ENCODE measurements around the gene CDT1.
"Not testable (repeated sequence)": the region's sequence is repeated elsewhere in the genome, so short reads cannot be mapped to it uniquely, and the experiment has no call there.

Gene CDT1

DNA sequence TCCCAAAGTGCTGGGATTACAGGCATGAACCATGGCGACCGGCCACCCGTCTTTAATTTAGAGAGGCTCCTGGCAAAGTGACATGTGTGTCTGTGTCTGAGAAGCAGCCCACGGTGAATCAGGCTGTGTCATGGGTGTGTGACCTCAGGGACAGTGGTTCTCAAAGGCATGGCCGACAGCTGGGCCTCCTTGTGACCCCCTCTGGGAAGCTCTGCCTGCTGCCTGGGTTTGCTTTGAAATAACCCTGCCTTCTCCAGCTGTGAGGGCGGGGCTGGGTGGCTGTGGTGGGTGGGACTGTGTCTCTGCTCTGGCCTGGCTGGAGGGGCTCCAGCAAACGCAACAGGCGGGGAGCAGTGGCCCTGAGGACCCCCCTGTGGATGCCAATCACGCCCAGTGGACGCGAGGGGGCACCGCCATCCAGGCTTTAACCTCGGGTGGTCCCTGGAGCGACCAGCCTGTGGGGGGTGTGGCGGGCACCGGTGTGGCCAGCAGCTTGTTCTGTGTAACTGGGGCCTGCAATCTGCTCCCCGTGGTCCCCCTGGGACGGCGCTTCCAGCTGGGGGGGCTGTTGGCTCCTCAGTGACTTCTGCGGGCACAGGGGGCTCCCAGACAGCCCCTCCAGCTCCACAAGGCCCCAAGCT lies 16.9 kb downstream of the CDT1 start:
- no peak for FAIRE-seq

DNA sequence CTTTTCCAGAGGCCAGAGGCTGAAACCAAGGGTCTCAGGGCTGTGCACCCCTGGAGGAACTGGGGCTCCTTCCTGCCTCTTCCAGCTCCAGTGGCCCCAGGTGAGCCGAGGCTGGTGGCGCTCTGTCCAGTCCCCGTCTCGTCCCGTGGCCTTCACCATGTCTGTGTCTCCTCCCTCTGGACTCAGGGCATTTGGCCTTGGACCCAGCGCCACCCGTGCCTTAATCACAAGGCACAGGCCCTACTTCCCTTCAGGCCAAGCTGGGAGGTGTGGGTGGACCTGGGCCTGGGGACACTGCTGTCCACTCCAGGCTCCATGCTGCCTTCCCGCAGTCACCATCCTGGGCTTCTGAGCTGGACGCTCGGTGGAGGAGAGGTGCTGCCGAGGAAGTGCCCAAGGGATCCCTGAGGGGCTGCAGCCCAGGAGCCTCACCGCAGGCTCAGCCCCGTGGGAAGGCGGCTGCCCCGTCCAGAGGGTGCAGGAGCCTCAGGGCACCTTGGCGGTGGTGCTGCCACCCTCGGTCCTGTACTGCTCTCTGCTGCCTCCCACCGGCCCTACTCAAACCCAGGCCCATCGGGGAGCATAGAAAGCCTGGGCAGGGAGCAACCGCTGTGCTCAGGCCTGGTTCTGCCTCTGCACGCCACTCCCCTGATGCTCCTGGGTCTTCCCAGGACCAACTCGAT lies 17.7 kb downstream of the CDT1 start:
- no peak for FAIRE-seq

DNA sequence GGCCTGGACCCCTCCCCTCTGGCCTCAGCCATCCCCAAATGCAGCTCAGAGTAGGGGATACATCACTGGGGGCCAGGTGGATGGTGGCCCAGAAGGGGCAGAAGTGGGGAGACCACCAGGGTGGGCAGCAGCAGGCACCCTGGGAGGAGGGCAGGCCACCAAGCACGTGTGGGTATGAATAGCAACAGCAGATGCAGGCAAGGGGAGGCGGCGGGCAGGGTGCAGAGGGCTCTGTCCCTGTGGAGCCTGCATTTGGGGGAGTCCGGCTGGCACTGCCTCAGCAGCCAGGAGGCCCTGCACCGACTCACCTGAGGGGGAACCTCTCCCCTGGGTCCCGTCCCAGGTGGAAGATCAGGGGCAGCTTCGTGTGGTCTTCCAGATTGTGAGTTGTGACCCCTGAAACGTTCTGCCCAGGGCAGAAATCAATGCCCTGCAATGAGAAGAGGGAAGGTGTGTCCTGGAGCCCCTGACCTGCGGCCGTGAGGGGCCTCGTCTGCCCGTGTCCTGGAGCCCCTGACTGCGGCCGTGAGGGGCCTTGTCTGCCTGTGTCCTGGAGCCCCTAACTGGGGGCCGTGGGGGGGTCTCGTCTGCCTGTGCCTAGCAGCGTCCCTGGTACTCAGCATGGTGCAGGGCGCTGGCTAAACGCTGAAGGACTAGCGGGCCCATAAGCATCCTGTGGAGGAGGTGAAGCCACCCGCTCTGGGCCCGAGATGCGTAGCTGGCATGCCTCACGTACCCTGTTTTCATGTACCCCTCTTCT lies 18.9 kb downstream of the CDT1 start:
- no peak for FAIRE-seq

DNA sequence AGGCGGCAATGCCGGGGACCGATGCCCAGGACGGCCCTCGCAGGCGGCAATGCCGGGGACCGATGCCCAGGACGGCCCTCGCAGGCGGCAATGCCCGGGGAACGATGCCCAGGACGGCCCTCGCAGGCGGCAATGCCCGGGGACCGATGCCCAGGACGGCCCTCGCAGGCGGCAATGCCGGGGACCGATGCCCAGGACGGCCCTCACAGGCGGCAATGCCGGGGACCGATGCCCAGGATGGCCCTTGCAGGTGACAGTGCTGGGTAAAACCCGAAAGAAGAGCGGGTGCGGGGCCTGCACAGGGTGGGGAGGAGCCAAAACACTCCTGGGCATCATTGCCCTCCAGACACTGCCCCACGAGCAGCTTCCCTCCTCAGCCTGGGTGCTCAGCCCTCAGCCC lies 20.1 kb downstream of the CDT1 start:
- FAIRE-seq = not testable (repeated sequence)

DNA sequence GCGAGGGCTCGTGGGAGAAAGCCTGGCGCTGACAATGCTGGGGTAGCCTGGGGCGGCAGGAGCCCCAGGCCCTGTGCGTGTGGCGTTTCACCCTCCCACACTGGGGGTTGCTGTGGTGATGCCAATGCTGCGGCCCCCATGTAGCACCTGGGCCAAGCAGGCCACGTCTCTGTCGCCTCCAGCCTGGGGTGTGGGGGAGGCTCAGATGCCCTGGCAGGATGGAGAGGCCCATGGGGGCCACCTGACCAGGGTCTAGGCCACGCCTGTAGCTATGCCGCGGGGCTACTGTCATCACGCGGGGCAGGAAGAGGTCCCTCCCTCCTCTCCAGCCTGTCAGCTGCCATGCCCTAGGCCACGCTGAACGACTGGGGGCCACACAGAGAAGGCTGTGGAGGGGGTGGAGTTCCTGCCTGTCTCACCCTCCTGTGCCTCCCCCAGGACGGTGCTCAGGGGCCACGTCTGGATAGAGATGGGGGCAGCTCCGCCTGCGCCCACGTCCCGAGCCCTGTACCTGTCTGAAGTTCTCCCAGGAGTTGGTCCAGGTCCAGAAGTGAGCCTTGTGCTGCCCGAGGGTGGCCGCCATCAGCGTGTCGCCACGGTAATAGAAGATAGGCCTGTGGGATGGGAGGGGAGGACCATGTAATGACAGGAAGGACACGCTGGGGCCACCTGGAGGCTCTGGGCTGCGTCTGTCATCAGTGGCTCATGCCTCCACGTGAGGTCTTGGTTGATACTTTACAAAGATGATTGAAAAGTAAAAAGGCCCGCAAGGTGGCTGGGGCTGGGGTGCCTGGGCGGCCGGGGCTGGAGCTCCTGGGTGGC lies 20.9 kb downstream of the CDT1 start:
- FAIRE-seq = no peak

DNA sequence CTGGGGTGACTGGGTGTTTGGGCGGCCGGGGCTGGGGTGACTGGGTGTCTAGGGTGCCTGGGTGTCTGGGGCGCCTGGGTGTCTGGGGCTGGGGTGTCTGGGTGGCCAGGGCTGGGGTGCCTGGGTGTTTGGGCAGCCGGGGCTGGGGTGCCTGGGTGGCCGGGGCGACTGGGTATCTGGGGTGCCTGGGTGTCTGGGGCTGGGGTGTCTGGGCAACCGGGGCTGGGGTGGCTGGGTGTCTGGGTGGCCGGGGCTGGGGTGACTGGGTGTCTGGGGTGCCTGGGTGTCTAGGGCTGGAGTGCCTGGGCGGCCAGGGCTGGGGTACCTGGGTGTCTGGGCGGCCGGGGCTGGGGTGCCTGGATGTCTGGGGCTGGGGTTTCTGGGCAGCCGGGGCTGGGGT lies 21.6 kb downstream of the CDT1 start:
- FAIRE-seq = no peak

DNA sequence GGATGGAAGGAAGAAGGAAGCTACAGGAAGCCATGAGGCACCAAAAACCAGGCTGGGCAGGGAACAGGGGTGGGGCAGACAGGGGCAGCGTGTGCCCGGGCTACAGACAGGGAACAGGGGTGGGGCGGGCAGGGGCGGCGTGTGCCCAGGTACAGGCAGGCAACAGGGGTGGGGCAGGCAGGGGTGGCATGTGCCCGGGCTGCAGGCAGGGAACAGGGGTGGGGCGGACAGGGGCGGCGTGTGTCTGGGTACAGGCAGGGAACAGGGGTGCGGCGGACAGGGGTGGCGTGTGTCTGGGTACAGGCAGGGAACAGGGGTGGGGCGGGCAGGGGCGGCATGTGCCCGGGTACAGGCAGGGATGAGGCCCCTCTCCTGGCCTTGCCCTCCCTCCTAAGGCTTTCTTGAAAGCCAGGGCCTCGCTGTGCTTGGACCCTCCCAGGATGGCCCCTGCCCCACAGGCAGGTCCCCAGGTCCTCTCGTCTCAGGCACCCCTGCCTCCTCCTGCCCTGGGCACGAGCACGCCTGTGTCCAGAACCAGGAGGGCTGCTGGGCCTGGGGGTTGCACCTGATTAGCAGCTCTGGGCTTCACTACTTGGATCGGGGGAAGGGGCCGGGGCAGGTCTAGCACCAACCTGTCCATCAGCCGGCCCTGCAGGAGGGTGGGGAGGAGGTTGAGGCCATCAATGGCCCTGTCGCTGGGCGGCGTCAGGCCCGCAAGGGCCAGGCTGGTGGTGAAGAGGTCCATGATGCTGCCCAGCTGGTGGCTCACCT lies 22.7 kb downstream of the CDT1 start:
- FAIRE-seq = no peak

DNA sequence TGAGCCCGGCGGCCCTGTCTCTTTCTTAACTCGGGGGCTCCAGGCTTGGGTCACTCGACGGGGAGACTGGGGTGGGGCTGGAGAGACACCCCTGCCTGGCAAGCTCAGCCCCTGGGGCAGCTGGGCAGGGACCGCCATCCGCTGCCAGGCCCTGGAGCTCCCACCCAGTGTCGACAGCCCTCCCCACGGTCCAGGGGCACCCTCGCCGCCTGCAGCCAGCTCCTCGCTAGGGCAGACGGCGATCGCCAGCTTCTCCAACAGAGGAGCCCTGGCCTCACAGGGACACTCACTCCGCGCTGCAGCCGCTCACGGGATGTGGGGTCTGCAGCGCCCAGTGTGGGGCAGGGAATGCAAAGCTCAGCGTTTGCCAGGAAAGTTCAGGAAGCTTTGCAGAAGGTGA lies 24.1 kb downstream of the CDT1 start:
- FAIRE-seq = no peak

DNA sequence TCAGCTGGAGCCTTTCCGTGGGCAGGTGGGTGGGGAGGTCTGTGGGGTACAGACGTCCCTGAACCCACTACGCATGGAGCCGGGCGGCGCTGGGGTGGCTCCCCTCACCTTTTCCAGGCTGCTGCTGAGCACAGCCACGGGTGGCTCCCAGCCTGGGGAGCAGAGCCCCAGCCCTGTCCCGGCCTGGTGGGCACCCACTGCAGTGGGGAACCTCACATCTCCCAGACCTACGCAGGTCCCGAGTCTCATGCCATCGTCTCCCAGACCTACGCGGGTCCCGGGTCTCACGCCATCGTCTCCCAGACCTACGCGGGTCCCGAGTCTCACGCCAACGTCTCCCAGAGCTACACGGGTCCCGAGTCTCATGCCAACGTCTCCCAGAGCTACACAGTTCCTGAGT lies 25.1 kb downstream of the CDT1 start:
- FAIRE-seq = no peak

DNA sequence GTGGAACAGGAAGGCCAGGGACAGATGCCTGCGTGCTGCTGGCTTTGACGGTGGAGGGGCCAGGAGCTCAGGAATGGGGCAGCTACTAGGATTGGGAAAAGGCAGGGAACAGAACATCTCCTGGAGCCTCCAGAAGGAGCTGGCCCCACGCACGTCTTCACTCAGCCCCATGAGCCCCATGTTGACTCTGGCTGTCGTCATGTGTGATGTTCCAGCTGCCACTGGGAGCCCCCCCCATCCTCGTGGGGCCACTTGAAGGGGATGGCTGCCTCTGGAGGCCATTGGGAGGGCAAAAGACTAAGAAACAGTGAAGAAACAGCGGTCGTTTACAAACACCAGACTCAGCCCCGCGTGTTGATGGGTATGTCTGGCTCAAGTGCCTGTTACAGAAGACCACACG lies 26.7 kb downstream of the CDT1 start:
- no peak for FAIRE-seq

DNA sequence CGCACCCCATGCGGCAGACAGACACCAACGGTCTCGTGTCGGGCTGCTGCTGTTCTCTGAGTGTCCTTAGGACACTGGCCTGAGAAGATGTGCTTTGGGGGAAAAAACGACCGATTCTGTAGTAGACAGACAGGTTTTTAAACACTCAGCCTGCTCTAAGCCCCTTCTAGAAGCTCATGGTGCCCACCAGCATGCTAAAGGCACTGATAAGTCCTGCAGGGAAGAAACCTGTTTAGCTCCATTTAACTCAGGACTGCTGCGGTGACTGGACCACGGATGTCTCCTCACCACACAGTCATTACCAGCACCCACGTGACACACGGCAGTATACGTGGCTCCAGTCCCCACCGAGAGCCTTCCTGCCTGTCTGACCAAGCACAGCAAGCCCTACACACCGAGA lies 27.2 kb downstream of the CDT1 start:
- FAIRE-seq = no peak

DNA sequence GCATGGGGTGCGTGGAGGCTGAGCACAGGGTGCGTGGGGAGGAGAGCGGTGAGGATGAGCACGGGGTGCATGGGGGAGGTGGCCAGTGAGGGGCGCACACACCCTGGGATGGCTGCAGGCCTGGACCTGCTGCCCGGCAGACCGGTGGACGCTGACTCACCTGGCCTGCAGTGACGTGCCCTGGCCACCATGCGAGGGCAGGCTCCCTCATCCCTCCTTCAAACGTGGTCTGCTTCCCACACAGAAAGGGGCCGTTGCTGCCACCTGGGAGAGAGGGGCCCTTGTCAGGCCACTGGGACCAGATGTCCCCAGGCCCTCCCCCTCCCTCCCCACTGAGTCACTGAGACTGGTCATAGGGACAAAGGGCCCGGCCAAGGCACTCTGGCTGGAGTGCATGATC lies 28.2 kb downstream of the CDT1 start:
- FAIRE-seq = no peak

DNA sequence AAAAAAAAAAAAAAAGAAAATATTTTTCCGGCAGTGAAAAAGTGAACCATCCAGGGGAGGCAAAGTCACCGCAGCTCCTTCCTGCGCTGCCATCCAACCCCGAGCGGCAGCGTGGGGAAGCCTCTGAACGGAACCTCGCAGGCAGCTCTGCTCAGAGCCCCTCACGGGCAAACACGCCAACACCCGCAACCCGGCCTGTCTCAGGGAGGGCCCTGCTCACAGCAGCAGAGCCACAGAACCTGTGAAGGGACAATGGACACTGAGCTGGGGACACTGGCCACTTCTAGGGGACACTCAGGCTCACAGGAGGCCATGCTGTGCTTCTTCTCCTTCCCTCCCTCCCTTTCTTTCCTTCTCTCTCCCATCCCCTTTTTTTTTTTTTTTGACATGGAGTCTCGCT lies 29.5 kb downstream of the CDT1 start:
- no peak for FAIRE-seq

DNA sequence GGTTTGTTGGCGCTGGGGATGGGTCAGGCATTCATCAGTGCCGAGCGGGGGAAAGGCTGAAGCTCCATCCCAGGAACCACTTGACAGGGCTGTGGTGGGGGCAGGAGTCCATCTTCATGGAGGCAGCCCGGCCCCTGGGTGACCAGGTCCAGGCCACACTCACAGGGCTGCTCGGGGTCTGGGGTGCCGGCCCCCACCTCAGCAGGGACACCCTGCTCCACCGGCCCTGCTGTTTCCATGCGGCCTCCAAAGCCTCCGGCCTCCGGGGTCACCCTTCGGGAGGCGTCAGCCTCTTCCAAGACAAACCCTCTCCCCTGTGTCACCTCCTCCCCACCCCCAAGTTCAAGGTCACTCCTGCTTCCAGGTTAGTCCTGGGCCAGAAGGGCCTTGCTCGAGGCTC lies 31.1 kb downstream of the CDT1 start:
- no peak for FAIRE-seq

DNA sequence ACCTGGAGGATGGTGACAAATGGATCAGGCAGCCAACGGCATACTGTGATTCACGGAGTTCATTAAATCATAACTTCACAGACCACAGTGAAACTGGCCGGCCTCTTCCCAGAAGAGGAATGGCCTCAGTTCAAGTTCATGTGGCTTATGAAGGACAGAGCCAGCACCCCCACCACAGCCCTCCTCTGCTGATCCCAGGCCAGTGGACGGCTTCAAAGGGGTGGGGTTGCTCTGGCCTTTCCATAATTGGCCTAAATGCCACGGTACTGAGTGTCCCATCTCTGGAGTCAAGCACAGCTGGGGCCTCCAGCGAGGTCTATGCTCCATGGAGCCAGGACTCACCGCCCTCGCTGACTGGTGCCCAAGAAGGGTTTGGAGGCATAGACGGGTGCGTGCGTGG lies 31.8 kb downstream of the CDT1 start:
- no peak for FAIRE-seq

DNA sequence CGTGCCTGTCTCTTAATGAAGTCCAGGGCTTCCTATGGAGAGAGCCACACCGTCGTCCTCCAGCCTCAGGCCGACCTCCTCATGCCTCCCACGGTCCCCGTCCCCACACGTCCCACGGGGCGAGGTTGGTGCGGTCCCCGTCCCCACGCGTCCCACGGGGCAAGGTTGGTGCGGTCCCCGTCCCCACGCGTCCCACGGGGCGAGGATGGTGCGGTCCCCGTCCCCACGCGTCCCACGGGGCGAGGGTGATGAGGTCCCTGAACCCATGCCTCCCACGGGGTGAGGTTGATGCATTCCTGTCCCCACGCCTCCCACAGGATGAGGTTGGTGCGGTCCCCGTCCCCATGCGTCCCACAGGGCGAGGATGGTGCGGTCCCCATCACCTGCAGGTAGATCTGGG lies 32.2 kb downstream of the CDT1 start:
- no peak for FAIRE-seq

DNA sequence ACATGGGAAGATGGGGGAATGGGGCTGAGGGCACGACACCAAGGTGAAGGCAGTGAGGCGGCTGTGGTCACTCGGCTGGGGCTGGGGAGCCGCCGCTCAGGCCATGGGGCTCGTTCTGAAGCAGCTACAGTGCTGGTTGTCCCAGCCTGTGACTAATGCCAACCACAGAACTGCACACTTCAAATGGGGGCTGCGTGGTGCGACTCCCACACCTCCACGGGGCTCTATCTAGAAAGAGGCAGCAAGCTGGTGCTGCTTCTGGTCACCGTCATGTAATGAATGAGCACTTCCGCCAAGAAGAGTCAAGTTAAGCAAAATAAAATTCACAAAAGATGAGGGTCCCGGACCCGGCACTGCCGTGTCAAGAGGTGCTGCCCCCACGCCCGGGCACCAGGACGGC lies 33.2 kb downstream of the CDT1 start:
- FAIRE-seq = no peak

DNA sequence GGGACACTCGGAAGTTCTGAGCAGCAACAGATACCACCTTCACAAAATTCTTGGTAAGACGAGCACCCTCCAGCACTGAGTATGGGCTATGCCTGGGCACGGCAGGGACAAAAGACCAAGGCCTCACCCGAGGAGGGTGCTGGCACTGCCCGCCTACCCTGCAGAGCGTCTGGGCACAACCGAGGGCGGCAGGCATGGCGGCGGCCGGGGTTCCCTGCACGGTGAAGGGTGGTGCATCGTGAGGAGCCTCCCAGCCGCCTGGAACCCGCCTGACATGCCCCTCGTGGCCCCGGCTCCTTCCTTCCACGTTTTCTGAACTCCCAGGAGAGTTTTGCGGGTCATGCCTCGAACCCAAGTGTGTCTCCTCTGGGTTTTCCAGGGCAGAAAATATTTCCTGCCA lies 34.2 kb downstream of the CDT1 start:
- FAIRE-seq = no peak

DNA sequence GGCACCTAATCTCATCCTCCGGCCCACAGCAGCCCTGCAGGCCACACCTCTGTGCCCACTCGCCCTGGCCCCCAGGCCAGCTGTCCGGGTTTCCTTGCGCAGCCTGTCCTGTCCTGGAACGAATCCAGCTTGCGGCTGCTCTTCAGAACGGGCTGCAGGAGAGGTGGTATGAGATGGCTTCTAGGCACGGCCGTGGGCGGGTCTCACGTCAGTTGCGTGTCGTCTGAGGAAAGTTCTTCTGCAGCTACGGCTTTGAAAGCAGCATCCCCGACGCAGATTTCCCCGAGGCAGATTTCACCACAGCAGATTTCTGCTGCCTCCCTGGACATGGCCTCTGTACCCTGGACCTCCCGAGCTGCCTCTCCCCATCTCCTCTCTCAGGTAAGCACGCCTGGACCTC lies 35.0 kb downstream of the CDT1 start:
- no peak for FAIRE-seq

DNA sequence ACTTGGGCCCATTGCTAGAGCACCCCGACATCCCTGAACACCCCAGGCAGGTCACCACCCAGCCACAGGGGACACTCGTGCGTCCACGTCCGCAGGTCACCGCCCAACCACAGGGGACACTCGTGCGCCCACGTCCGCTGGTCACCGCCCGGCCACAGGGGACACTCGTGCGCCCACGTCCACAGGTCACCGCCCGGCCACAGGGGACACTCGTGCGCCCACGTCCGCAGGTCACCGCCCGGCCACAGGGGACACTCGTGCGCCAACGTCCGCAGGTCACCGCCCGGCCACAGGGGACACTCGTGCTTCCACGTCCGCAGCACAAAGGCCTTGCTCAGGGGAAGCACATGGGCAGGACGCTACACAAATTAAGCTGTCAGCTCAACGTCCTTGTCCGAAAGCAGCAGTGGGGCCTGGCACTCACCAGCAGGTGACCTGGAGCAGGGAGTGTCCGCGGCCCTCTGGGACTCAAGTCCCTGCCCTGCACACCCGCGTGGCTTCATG lies 35.5 kb downstream of the CDT1 start:
- no peak for FAIRE-seq

DNA sequence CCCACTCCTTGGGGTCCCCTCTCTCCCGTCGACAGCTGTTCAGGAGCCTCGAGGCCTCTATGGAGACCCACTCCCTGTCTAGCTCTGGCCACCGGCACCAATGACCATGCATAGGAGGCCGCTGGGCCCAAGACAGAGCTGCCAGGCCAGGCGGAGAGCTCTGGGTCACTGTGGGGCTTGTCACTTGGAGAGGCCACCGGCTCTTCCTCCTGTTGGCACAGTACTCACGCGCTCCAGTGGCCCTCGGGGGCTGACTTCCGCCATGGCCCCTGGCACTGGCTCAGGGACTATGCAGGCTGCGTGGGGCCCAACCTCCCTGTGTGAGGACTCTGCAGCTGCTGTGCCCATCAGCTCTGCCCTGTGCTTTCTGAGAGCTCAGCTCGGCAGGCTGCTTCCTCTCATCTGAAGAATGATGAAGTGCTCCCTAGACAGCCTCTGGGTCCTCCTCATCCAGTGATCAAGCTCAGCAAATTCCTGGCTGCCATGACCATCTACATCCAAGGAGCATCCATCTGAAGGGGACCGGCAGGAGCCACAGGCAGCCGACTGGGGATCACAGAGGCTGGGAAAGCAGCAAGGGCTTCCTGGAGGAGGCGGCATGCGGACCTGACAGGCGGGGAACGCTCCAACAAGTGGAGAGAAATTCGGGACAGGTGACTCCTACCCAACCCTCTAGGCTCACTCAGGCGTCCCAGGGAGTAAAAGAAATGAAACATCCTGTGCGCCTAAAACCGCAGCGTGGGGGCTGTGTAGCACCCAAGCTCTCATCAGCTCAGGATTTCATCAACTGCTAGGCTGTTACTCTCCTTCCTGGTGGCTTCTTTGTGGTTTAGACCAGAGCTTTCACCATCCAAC lies 36.4 kb downstream of the CDT1 start:
- no peak for FAIRE-seq

Data from TTC549 (cell line).